ENCODE measurements around the gene NFYC.
A peak's percentile ranks its signal among the peaks of the same experiment; 100 is the strongest.

Gene NFYC

GRCh38 chr1:40818264-40818961, 126.9 kb downstream of the NFYC start:
- peak; percentile 59 to 85 for DNase-seq (ENCODE audit: extremely low read depth in 1 of 2, low read depth in 1 of 2)

- no peak for DNase-seq (ENCODE audit: extremely low read depth in 1 of 2, low read depth in 1 of 2)
These were observed 127.6 kb downstream of the NFYC start for GRCh38 chr1:40819101-40819500.

- DNase-seq (ENCODE audit: extremely low read depth in 1 of 2, low read depth in 1 of 2), result no peak
These were observed 128.8 kb downstream of the NFYC start for GRCh38 chr1:40820251-40820797.

All from stimulated activated CD8-positive, alpha-beta memory T cell treated with anti-CD3 and anti-CD28 coated beads, Interleukin-7, amount 100 ng/mL, for 48 hours (primary cell).